Daoy (cell line): ENCODE data around the gene PPARG. TPM values are rescaled to one million over a fixed set of nuclear protein-coding genes. Genes with fewer than 3 reads are reported as not detected.

Source experiments
- DNase-seq: peaks from one replicate; pipeline ENCODE4 v3.0.0-alpha.2; 2015; ENCODE audit warnings: low read depth
- total RNA-seq: library from RNA; depleted of rRNA; stranded (reverse); fragments of >200 nt; shearing (Covaris generic); gene quantifications from 2 replicates; pipeline ENCODE4 v1.2.3, GENCODE V29; 2014; rRNA removed

Gene PPARG
- total RNA-seq, 1 experiment from 2014 or later: 76.2 TPM

GRCh38 chr3:12479919-12480427, 191.1 kb downstream of the PPARG start:
- peak; percentile 47 for DNase-seq

GRCh38 chr3:12483410-12483809, 194.5 kb downstream of the PPARG start:
- peak; percentile 57 for DNase-seq

GRCh38 chr3:12483872-12484197, 195.0 kb downstream of the PPARG start:
- no peak for DNase-seq

Other genes with a start within 250 kb of the PPARG start
- 1.7 and 2.2 TPM in 2 replicates for gene TIMP4, start 130.2 kb upstream of the PPARG start, total RNA-seq
- gene TSEN2, start 195.4 kb downstream of the PPARG start, total RNA-seq: 20.3 and 22.2 TPM in 2 replicates